HFF-Myc (cell line): ENCODE results near the gene MBTD1.
"Not testable (repeated sequence)": the region's sequence is repeated elsewhere in the genome, so short reads cannot be mapped to it uniquely, and the experiment has no call there.

Experiments
- DNase-seq: peaks from one replicate; pipeline ENCODE4 v3.0.0-alpha.2; 2011; ENCODE audit warnings: low read depth; ENCODE audit errors: extremely low read depth
- H3K4me3 ChIP-seq: replicated peaks from 2 replicates; pipeline ENCODE4 v1.5.1; 2011; ENCODE audit warnings: low read depth, mild to moderate bottlenecking, control low read depth, low read length
- TF ChIP-seq, protein P1 (sequence below): IDR thresholded peaks from 2 replicates; pipeline ENCODE4 v1.5.1; 2012; ENCODE audit warnings: mild to moderate bottlenecking, low read depth, low read length, control low read depth; ENCODE audit errors: missing control alignments

Gene MBTD1

DNA sequence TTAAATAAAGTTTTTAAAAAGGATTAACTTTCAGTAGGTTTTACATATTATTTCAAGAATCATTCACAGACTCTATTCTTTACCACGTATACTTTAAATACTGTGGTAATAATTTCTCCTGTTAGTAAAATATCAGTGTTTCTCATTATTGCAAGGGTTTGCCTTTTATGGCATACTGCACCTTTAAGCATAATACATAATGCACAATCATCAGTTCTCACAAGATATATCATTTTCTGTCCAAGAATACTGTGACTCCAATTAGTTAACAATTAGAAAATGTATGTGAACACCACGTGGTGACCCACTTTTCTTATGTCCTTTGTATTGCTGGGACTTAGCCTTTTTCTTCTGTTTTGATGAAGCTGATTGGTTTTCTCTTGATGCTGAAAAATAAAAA is 68.0 kb downstream of the MBTD1 start:
- DNase-seq, result no peak
- no peak overlapping the region for H3K4me3 ChIP-seq
- TF ChIP-seq, protein P1, sequence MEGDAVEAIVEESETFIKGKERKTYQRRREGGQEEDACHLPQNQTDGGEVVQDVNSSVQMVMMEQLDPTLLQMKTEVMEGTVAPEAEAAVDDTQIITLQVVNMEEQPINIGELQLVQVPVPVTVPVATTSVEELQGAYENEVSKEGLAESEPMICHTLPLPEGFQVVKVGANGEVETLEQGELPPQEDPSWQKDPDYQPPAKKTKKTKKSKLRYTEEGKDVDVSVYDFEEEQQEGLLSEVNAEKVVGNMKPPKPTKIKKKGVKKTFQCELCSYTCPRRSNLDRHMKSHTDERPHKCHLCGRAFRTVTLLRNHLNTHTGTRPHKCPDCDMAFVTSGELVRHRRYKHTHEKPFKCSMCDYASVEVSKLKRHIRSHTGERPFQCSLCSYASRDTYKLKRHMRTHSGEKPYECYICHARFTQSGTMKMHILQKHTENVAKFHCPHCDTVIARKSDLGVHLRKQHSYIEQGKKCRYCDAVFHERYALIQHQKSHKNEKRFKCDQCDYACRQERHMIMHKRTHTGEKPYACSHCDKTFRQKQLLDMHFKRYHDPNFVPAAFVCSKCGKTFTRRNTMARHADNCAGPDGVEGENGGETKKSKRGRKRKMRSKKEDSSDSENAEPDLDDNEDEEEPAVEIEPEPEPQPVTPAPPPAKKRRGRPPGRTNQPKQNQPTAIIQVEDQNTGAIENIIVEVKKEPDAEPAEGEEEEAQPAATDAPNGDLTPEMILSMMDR, result no peak

DNA sequence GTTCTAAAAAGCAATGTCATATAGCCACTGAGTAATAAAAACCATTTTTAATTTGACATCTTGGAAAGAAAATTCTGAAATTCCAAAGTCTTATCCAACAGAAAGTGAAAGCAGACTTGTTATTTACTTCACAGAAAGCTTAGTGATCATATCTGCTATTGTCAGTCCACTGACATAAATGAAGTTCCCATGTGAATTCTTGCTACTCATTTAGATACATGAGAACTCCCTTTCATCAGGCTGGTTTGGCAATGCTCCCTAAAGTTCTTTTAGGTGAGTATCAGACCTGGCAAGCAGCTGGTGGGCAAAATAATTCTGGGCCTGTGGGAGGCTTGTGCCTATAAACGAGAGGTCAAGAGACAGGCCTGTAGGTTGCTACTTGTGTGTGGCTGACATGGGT is 70.2 kb downstream of the MBTD1 start:
- no peak overlapping the region for H3K4me3 ChIP-seq
- no peak for DNase-seq
- TF ChIP-seq, protein P1, result no peak

DNA sequence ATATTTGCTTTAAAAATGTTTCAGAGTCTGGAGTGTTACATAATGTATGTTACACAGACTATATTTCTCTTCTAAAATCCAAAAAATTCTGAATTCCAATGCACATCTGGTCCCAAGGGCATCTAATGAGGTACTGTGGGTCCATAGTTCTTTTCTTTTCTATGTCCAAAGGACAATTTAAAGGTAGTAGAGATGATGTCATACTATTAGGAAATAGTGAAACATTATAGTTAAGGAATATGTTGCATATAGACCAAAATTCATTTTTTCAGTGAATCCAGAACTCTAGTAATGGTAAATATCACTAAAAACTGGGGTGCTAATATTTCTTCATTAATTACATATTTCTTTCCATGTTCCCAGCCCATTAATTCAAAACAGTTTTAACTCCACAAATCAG is 70.7 kb downstream of the MBTD1 start:
- TF ChIP-seq, protein P1, result no peak
- H3K4me3 ChIP-seq, result no peak overlapping the region
- no peak for DNase-seq

DNA sequence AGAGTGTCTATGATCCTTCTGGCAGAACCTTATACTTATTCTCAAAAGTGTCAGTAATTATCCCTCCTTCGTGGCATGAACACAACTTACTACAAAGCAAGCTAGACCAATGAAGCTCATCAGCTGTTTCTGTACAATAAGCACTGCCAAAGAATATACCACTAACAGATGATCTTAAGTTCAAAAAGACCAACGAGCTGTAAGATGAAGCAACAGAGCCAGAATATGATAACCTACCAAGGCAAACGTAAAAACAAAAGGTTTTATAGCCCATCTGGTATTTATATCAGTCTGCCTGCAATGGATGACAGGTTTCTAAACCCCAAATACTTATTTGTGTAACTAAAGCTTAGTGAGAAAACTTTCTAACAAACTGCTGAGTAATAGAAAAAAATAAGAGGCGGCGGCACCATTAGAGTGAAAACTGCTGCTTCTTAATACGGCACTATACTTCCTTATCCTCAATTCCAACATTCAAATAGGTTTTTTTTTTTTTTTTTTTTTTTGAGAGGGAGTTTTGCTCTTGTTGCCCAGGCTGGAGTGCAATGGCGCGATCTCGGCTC is 71.5 kb downstream of the MBTD1 start:
- H3K4me3 ChIP-seq, result no peak overlapping the region
- DNase-seq, result no peak
- TF ChIP-seq, protein P1, result no peak

DNA sequence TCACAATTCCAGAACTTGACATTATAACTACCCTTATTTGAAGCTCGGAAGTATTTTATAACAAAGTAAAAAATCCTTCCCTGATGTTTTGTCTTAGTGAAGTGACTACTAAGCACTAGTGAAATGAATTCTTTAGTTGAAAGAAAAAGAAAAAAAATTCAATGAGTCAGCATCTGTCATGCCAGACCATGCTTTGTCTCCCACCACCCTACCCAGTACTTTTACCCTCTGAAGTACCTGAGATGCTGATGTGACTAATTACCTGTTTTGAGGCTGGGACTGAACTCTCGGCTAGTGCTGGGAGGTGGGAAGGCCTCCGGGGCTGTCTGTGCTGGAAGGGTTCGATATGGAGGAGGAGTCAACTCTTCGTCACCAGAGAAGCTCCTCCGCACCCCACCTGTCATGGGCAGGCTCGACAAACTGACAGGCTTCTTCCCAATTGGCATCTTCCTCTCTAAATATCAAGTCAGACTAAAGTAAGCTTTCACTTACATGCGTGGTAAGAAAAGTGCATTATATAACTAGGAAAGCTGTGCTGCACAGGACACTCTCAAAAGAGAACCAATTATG is 74.0 kb downstream of the MBTD1 start:
- TF ChIP-seq, protein P1, result no peak
- no peak for DNase-seq
- H3K4me3 ChIP-seq, result no peak overlapping the region

DNA sequence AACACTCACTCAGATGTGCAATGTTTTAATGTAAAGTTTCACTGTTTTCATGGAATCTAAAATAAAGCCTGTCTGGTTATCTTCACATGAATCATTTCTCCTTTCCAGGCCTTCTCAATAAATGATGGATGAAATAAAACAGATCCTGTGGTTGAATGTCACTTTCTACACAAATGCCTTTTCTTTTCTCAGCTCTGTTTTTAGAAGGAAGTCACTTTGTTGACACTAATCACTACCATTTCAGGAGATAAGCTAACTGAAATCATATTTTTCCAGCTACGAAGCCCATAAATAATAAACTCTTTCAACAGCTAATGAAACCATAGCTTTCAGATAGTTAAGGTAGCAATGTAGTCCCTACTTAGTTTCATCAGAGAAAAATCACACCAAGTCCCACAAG is 75.7 kb downstream of the MBTD1 start:
- TF ChIP-seq, protein P1, result no peak
- no peak overlapping the region for H3K4me3 ChIP-seq
- no peak for DNase-seq

DNA sequence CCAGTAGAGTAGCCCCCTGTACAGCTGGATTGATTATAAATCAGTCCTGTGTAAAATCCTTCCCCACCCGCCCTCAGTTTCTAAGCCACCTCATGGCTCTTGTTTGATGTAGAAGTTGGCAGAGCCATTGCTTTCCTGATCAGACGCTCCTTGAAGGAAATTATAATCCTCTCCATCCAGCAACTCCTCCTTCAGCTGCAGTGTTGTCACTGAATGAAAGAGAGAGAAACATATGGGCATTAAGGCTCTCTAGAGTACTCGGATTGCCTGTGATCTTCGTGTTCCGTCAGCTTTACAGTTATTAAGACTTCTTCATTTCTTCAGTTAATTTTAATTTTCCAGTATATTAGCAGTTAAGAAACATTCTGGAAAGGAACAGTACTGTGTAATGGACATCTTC is 79.4 kb downstream of the MBTD1 start:
- DNase-seq, result no peak
- TF ChIP-seq, protein P1, result no peak
- no peak overlapping the region for H3K4me3 ChIP-seq

DNA sequence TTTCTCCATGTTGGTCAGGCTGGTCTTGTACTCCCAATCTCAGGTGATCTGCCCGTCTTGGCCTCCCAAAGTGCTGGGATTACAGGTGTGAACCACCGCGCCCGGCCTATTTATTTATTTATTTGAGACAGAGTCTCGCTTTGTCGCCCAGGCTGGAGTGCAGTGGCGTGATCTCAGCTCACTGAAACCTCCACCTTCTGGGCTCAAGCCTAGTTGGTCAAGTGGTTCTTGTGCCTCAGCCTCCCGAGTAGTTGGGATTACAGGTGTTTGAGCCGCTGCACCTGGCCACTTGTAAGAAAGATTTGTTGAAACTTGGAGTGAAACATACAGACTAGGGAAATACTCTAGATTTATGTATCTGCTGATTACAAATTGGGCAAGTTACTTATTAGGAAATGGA is 87.8 kb downstream of the MBTD1 start:
- H3K4me3 ChIP-seq, DNase-seq: not testable (repeated sequence)
